Common myeloid progenitor, CD34-positive (primary cell): ENCODE data around the gene DGUOK.

Source experiments
- CTCF ChIA-PET: fragments of 350-600 bp; sonication (Branson Sonifier 250); formaldehyde crosslinking; loops from one replicate; lab custom pipeline; 2021; ENCODE audit warnings: antibody characterized with exemption; lab: Charles Lee
- POLR2A ChIA-PET: fragments of 350-600 bp; sonication (Branson Sonifier 250); formaldehyde crosslinking; loops from one replicate; lab custom pipeline; 2021; ENCODE audit warnings: antibody characterized with exemption; lab: Charles Lee
- DNase-seq, 3 donors: peaks; one replicate each; pipeline versions ENCODE4 v3.0.0 to v3.0.0-alpha.2; 2013
- H3K27ac ChIP-seq, 2 experiments: 1 replicate in 1 of 2; 2 replicates in 1 of 2; pipeline ENCODE4 v1.7.0; 2013; ENCODE audit warnings: inconsistent platforms in 2 of 2, low read length in 2 of 2, mild to moderate bottlenecking in 2 of 2, low read depth in 1 of 2, moderate library complexity in 1 of 2; ENCODE audit not compliant: severe bottlenecking in 2 of 2, insufficient read depth in 1 of 2, poor library complexity in 1 of 2
- H3K27me3 ChIP-seq, 5 experiments: replicated peaks in 2 of 5; 1 replicate in 3 of 5; 2 replicates in 2 of 5; pipeline versions ENCODE4 v1.6.1 to v1.7.0; 2013; ENCODE audit warnings: low read length in 4 of 5, mild to moderate bottlenecking in 2 of 5, moderate library complexity in 2 of 5, inconsistent platforms in 1 of 5; ENCODE audit not compliant: insufficient read depth in 5 of 5, control insufficient read depth in 4 of 5
- H3K36me3 ChIP-seq, 4 experiments: 1 replicate in 2 of 4; 2 replicates in 2 of 4; pipeline versions ENCODE4 v1.6.1 to v1.7.0; 2013; ENCODE audit warnings: low read length in 3 of 4, control low read depth in 1 of 4, mild to moderate bottlenecking in 1 of 4; ENCODE audit not compliant: control insufficient read depth in 4 of 4, insufficient read depth in 4 of 4
- H3K4me1 ChIP-seq, 4 experiments: 1 replicate in 3 of 4; 2 replicates in 1 of 4; pipeline versions ENCODE4 v1.6.1 to v1.7.1; 2013; ENCODE audit warnings: low read length in 3 of 4, mild to moderate bottlenecking in 3 of 4, control low read depth in 1 of 4, inconsistent platforms in 1 of 4, moderate library complexity in 1 of 4; ENCODE audit not compliant: control insufficient read depth in 4 of 4, insufficient read depth in 4 of 4; ENCODE audit errors: control extremely low read depth in 1 of 4
- H3K4me3 ChIP-seq, 7 experiments: 1 replicate in 4 of 7; 2 replicates in 3 of 7; pipeline versions ENCODE4 v1.5.1 to v1.7.0; 2013; ENCODE audit warnings: mild to moderate bottlenecking in 7 of 7, low read length in 6 of 7, moderate library complexity in 6 of 7, inconsistent platforms in 2 of 7, low read depth in 2 of 7, control low read depth in 1 of 7; ENCODE audit not compliant: insufficient read depth in 4 of 7, control insufficient read depth in 1 of 7; ENCODE audit errors: extremely low read depth in 1 of 7
- H3K9me3 ChIP-seq, 5 experiments: 1 replicate in 4 of 5; 2 replicates in 1 of 5; pipeline versions ENCODE4 v1.6.1 to v1.7.1; 2013; ENCODE audit warnings: low read length in 4 of 5, mild to moderate bottlenecking in 2 of 5, inconsistent platforms in 1 of 5, low read depth in 1 of 5, moderate library complexity in 1 of 5; ENCODE audit not compliant: control insufficient read depth in 4 of 5, insufficient read depth in 2 of 5; ENCODE audit errors: control extremely low read depth in 1 of 5
- whole genome bisulfite sequencing: methylation state at CpG from one replicate; pipeline ENCODE4 v1.1.5; 2013; ENCODE audit not compliant: insufficient coverage; 5-methylcytosine and 5-hydroxymethylcytosine counted together

The DGUOK gene

DNA sequence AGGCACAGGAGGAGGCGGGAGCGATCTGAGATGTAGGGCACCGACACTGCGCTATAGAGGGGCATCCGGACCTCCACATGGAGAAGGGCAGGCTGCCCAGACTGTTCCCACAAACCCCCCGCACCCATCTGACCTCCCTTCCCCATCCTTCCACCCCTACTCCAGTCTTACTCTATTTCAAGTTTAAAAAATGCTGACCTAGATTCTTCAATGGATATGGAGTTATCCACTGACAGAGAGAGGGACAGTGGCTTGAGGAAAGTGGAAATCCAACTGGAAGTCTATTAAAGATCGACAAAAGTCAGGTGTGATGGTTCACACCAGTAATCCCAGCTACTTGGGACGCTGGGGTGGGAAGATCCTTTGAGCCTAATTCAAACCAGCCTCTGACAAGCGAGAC lies 5.1 kb upstream of the DGUOK start:
- Histone ChIP-seq H3K4me1 (peaks cover 0 to 11% (median 7%) of the 10 kb centered on the region in 4 experiments), H3K27ac (no peak overlapping the region), H3K36me3 (no peaks in the 10 kb centered on the region), H3K27me3 (no peaks in the 10 kb centered on the region), H3K9me3 (no peaks in the 10 kb centered on the region), H3K4me3 (no peak overlapping the region)
- ChIA-PET CTCF (interaction anchor here (0.6 to 1.6 kb wide), 3 partner anchors 11 to 154 kb away, joined by 3 to 4 read pairs (median 3); no protein-coding TSS in a partner anchor), POLR2A (no interaction called here)
- DNase-seq, result no peak
- 96% methylated on average over 9 of the region's 9 CpGs for WGBS

DNA sequence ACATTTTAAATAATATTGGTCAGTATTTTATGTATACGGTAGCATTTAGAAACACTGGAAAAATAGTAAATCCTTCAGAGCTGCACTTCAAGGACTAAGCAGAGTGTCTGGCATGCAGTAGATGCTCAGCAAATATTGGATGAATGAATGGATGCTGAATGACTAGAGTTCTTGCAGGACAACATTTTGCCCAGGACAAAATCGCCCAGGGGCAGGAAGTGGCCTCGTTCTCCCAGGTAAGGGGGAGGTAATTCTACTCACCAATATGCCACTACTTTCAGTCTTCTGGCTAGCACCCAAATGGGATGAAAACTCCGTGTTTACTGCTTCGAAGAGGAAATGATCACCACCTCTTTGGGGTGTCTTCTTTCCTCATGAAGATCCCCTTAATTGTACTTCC lies 4.0 kb upstream of the DGUOK start:
- Histone ChIP-seq H3K4me3 (no peak overlapping the region), H3K27me3 (no peaks in the 10 kb centered on the region), H3K36me3 (no peaks in the 10 kb centered on the region), H3K9me3 (no peaks in the 10 kb centered on the region), H3K4me1 (peaks cover 5 to 18% (median 13%) of the 10 kb centered on the region in 4 experiments), H3K27ac (no peak overlapping the region)
- CTCF ChIA-PET, result interaction anchor here (0.8 to 1.0 kb wide), 2 partner anchors 14 kb away, joined by 3 read pairs; no protein-coding TSS in a partner anchor
- POLR2A ChIA-PET, result no interaction called here
- 61% methylated on average over 3 of the region's 5 CpGs for WGBS
- DNase-seq, result no peak

- peaks cover 0 to 4% (median 2%) of the 10 kb centered on the region in 4 experiments for H3K36me3 ChIP-seq
- WGBS, result 100% methylated on average over 2 of the region's 7 CpGs
- peak in 2 of 3 donors; percentile 10 to 15 for DNase-seq
Measured at GRCh38 chr2:73925033-73925704, 1.5 kb upstream of the DGUOK start.

GRCh38 chr2:73925853-73926492 lies 707 bp upstream of the DGUOK start:
- no peaks in the 10 kb centered on the region for H3K9me3 ChIP-seq
- H3K27ac ChIP-seq, result peak overlapping the region; percentile 57 to 98
- ChIA-PET CTCF (interaction anchor here (1.5 kb wide), 1 partner anchor 53 kb away, joined by 3 read pairs; no protein-coding TSS in a partner anchor), POLR2A (no interaction called here)
- peaks cover 0 to 9% (median 3%) of the 10 kb centered on the region in 4 experiments for H3K36me3 ChIP-seq
- H3K4me1 ChIP-seq, result peaks cover 5 to 27% (median 17%) of the 10 kb centered on the region in 4 experiments
- H3K4me3 ChIP-seq, result peak overlapping the region in 6 of 7 experiments; percentile 16 to 92 (median 82)
- H3K27me3 ChIP-seq, result no peaks in the 10 kb centered on the region
- DNase-seq, result peak in 1 of 3 donors; percentile 7
- 98% methylated on average over 7 of the region's 13 CpGs for WGBS

More at GRCh38 chr2:73925033-73925704, 1.5 kb upstream of the DGUOK start:
- Histone ChIP-seq H3K27me3 (no peaks in the 10 kb centered on the region), H3K4me1 (peaks cover 5 to 30% (median 18%) of the 10 kb centered on the region in 4 experiments), H3K4me3 (no peak overlapping the region), H3K27ac (no peak overlapping the region), H3K9me3 (no peaks in the 10 kb centered on the region)
- POLR2A ChIA-PET, result no interaction called here
- CTCF ChIA-PET, result interaction anchor here (1.5 kb wide), 1 partner anchor 54 kb away, joined by 3 read pairs; no protein-coding TSS in a partner anchor

DNA sequence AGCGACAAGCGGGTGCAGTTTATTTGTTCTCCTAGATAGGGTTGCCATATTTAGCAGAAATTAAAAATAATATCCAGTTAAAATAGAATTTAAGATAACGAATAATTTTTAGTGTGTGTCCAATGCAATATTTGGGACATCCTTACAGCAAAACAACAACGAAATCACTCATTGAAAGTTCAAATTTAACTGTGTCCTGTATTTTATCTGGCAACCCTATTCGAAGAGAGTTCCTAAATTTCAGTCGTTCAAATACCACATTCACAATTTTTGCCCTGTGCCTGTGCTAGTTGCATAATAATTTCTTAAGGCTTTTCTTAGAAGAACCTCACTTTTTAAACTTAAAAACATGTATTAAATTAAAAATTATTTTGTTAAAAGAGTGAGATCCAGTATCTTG lies 664 bp downstream of the DGUOK start:
- Histone ChIP-seq H3K9me3 (no peaks in the 10 kb centered on the region), H3K27ac (peak overlapping the region; percentile 95 to 98), H3K4me1 (peaks cover 5 to 25% (median 16%) of the 10 kb centered on the region in 4 experiments), H3K27me3 (no peaks in the 10 kb centered on the region), H3K36me3 (peaks cover 0 to 20% (median 9%) of the 10 kb centered on the region in 4 experiments), H3K4me3 (peak overlapping the region in 6 of 7 experiments; percentile 16 to 92 (median 82))
- ChIA-PET POLR2A (interaction anchor here (0.6 to 0.7 kb wide), 2 partner anchors 23 to 75 kb away, joined by 3 to 4 read pairs; no protein-coding TSS in a partner anchor), CTCF (interaction anchor here (1.0 to 1.2 kb wide), 3 partner anchors 10 to 222 kb away, joined by 3 to 6 read pairs (median 4); no protein-coding TSS in a partner anchor)
- DNase-seq, result no peak
- 4% methylated on average over 3 of the region's 6 CpGs for WGBS

GRCh38 chr2:73928963-73929347 lies 2.3 kb downstream of the DGUOK start:
- no peak for DNase-seq
- H3K9me3 ChIP-seq, result no peaks in the 10 kb centered on the region
- POLR2A ChIA-PET, result no interaction called here
- H3K36me3 ChIP-seq, result peaks cover 6 to 29% (median 12%) of the 10 kb centered on the region in 4 experiments
- 90% methylated on average over 2 of the region's 2 CpGs for WGBS
- H3K27me3 ChIP-seq, result no peaks in the 10 kb centered on the region
- no peak overlapping the region for H3K27ac ChIP-seq
- H3K4me3 ChIP-seq, result no peak overlapping the region
- CTCF ChIA-PET, result interaction anchor here (1.2 to 1.4 kb wide), 2 partner anchors 10 to 192 kb away, joined by 3 to 5 read pairs; no protein-coding TSS in a partner anchor
- H3K4me1 ChIP-seq, result peaks cover 5 to 21% (median 16%) of the 10 kb centered on the region in 4 experiments
